HepG2 (cell line): Measurements from ENCODE around the gene CEBPA. TPM values are rescaled to one million over a fixed set of nuclear protein-coding genes. Genes with fewer than 3 reads are reported as not detected.

Experiments
- ATF5 ChIP-seq: sonication (generic); formaldehyde crosslinking; IDR thresholded peaks from 2 replicates; pipeline ENCODE4 v1.4.0; 2020; ENCODE audit warnings: mild to moderate bottlenecking, low read depth, missing genetic modification reagents
- CERS6 ChIP-seq: sonication (generic); formaldehyde crosslinking; IDR thresholded peaks from 2 replicates; pipeline ENCODE4 v1.5.0; 2020; ENCODE audit warnings: missing genetic modification reagents
- HDAC1 ChIP-seq: sonication (generic); formaldehyde crosslinking; IDR thresholded peaks from 2 replicates; pipeline ENCODE4 v1.5.1; 2020; ENCODE audit warnings: mild to moderate bottlenecking, missing genetic modification reagents
- HNF1B ChIP-seq: sonication (generic); formaldehyde crosslinking; IDR thresholded peaks from 2 replicates; pipeline ENCODE4 v1.5.1; 2020; ENCODE audit warnings: mild to moderate bottlenecking, moderate library complexity, missing genetic modification reagents
- MEF2D ChIP-seq: sonication (generic); formaldehyde crosslinking; IDR thresholded peaks from 2 replicates; pipeline ENCODE4 v1.5.1; 2020; ENCODE audit warnings: mild to moderate bottlenecking, missing genetic modification reagents
- NR2F6 ChIP-seq, 2 experiments: IDR thresholded peaks; 2 replicates each; pipeline ENCODE4 v1.6.1; 2016; ENCODE audit warnings: antibody characterized with exemption in 1 of 2, mild to moderate bottlenecking in 1 of 2
- POLR2A ChIP-seq, 2 experiments: IDR thresholded peaks; 2 replicates each; pipeline ENCODE4 v1.6.1; 2011; ENCODE audit warnings: low read depth in 2 of 2, low read length in 2 of 2, mild to moderate bottlenecking in 1 of 2, moderate library complexity in 1 of 2; ENCODE audit not compliant: insufficient read depth in 1 of 2
- POLR2AphosphoS5 ChIP-seq: IDR thresholded peaks from 2 replicates; pipeline ENCODE4 v1.6.1; 2012; ENCODE audit warnings: low read depth, low read length
- PRDM4 ChIP-seq: sonication (generic); formaldehyde crosslinking; IDR thresholded peaks from 2 replicates; pipeline ENCODE4 v1.9.0; 2021; ENCODE audit warnings: missing genetic modification reagents, borderline replicate concordance
- RXRB ChIP-seq: IDR thresholded peaks from 2 replicates; pipeline ENCODE4 v1.6.1; 2016; ENCODE audit warnings: borderline replicate concordance, missing genetic modification reagents, missing compliant biosample characterization
- SOX13 ChIP-seq, 3 experiments: fragments of 450-650 bp in 1 of 3; sonication (generic) in 1 of 3; formaldehyde crosslinking in 1 of 3; IDR thresholded peaks in 2 of 3; conservative IDR thresholded peaks in 1 of 3; 2 replicates each; pipeline versions ENCODE4 v1.5.0 to v1.6.1; 2016 to 2020; ENCODE audit warnings: antibody characterized with exemption in 1 of 3, mild to moderate bottlenecking in 1 of 3, missing compliant biosample characterization in 1 of 3, missing genetic modification reagents in 1 of 3, moderate library complexity in 1 of 3
- SRF ChIP-seq: IDR thresholded peaks from 2 replicates; pipeline ENCODE4 v1.6.1; 2011; ENCODE audit warnings: mild to moderate bottlenecking, low read depth, low read length, moderate library complexity
- TIGD3 ChIP-seq: sonication (generic); formaldehyde crosslinking; IDR thresholded peaks from 2 replicates; pipeline ENCODE4 v1.5.1; 2020; ENCODE audit warnings: mild to moderate bottlenecking, missing genetic modification reagents, borderline replicate concordance
- ZMAT5 ChIP-seq: sonication (generic); formaldehyde crosslinking; IDR thresholded peaks from 2 replicates; pipeline ENCODE4 v1.5.0; 2020; ENCODE audit warnings: mild to moderate bottlenecking, low read depth, missing genetic modification reagents, borderline replicate concordance
- ZNF136 ChIP-seq: sonication (generic); formaldehyde crosslinking; IDR thresholded peaks from 2 replicates; pipeline ENCODE4 v1.8.1; 2022; ENCODE audit warnings: low read depth, mild to moderate bottlenecking, moderate library complexity, missing genetic modification reagents
- ZNF160 ChIP-seq: sonication (generic); formaldehyde crosslinking; IDR thresholded peaks from 2 replicates; pipeline ENCODE4 v1.8.0; 2022; ENCODE audit warnings: mild to moderate bottlenecking, inconsistent platforms, missing genetic modification reagents
- ZSCAN9 ChIP-seq: IDR thresholded peaks from 2 replicates; pipeline ENCODE4 v1.6.1; 2016; ENCODE audit warnings: borderline replicate concordance
- polyA plus RNA-seq, 8 experiments: library from polyadenylated mRNA; depleted of rRNA in 3 of 8; stranded (reverse) in 7 of 8; unstranded in 1 of 8; fragments of >200 nt; fragmentation: Illumina TruSeq in 4 of 8; extraction: Trizol in 4 of 8; gene quantifications; 2 replicates each; pipeline versions ENCODE4 v1.2.1 to v1.2.3, GENCODE V29; 2011 to 2016; ENCODE audit warnings: low read depth in 4 of 8, missing spikeins in 1 of 8, mixed read lengths in 1 of 8; ENCODE audit not compliant: insufficient read depth in 1 of 8
- total RNA-seq, 5 experiments: library from RNA; depleted of rRNA; stranded (reverse); fragments of >200 nt; fragmentation: Illumina TruSeq; extraction: Trizol; gene quantifications; 2 replicates each; pipeline ENCODE4 v1.2.3, GENCODE V29; 2016; ENCODE audit warnings: low read depth in 1 of 5
- TF ChIP-seq, protein P1 (sequence below): IDR thresholded peaks from 2 replicates; pipeline ENCODE4 v1.6.1; 2016; ENCODE audit warnings: control low read depth
- TF ChIP-seq, protein P2 (sequence below): sonication (generic); formaldehyde crosslinking; IDR thresholded peaks from 2 replicates; pipeline ENCODE4 v1.9.0; 2021; ENCODE audit warnings: missing genetic modification reagents, mild to moderate bottlenecking, borderline replicate concordance

Gene CEBPA
- total and polyA plus RNA-seq, 2 of the 13 experiments (the other 11 are each of a cell fraction or from before 2014, with no cell fraction given): 24.8 to 103 TPM

- TF ChIP-seq POLR2A (IDR thresholded peaks at IDR 0.05; ENCODE audit: insufficient read depth in 1 of 2, low read depth in 2 of 2, low read length in 2 of 2) (no peak), HDAC1 (CRISPR knock-in tag) (no peak), HNF1B (no peak; the same call in 1 of the 2 replicates), ATF5 (no peak), CERS6 (CRISPR knock-in tag) (no peak), ZNF136 (no peak), PRDM4 (CRISPR knock-in tag) (no peak), ZSCAN9 (CRISPR knock-in tag) (no peak), SOX13 (IDR thresholded peaks at IDR 0.05) (no peak), SOX13 (CRISPR knock-in tag; conservative IDR thresholded peaks at IDR 0.05 in 1 of 2, IDR thresholded peaks at IDR 0.05 in 1 of 2) (peak in 1 of 2 experiments; percentile 15; a peak in 1 of 4 replicates), TIGD3 (CRISPR knock-in tag) (no peak), MEF2D (CRISPR knock-in tag) (no peak), POLR2AphosphoS5 (no peak), ZNF160 (CRISPR knock-in tag) (0 out of 2 replicates have a peak, but pooled peaks have one; percentile 61), SRF (no peak), NR2F6 (IDR thresholded peaks at IDR 0.05) (peak; percentile 66), NR2F6 (CRISPR knock-in tag; IDR thresholded peaks at IDR 0.05) (peak; percentile 80), RXRB (CRISPR knock-in tag) (no peak), ZMAT5 (CRISPR knock-in tag) (no peak)
- TF ChIP-seq, protein P1, sequence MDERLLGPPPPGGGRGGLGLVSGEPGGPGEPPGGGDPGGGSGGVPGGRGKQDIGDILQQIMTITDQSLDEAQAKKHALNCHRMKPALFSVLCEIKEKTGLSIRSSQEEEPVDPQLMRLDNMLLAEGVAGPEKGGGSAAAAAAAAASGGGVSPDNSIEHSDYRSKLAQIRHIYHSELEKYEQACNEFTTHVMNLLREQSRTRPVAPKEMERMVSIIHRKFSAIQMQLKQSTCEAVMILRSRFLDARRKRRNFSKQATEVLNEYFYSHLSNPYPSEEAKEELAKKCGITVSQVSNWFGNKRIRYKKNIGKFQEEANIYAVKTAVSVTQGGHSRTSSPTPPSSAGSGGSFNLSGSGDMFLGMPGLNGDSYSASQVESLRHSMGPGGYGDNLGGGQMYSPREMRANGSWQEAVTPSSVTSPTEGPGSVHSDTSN: no peak
- TF ChIP-seq, protein P2, sequence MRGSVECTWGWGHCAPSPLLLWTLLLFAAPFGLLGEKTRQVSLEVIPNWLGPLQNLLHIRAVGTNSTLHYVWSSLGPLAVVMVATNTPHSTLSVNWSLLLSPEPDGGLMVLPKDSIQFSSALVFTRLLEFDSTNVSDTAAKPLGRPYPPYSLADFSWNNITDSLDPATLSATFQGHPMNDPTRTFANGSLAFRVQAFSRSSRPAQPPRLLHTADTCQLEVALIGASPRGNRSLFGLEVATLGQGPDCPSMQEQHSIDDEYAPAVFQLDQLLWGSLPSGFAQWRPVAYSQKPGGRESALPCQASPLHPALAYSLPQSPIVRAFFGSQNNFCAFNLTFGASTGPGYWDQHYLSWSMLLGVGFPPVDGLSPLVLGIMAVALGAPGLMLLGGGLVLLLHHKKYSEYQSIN (CRISPR knock-in tag): no peak
Observed at GRCh38 chr19:33285441-33285927, 16.9 kb downstream of the CEBPA start (continued).
